Fibroblast of the conjunctiva (primary cell): Measurements from ENCODE around the gene PGP.
A peak's percentile ranks its signal among the peaks of the same experiment; 100 is the strongest.

Experiments used
- DNase-seq: peaks from one replicate; pipeline ENCODE4 v3.0.0-alpha.2; 2010; ENCODE audit warnings: low read depth

The PGP gene

DNA sequence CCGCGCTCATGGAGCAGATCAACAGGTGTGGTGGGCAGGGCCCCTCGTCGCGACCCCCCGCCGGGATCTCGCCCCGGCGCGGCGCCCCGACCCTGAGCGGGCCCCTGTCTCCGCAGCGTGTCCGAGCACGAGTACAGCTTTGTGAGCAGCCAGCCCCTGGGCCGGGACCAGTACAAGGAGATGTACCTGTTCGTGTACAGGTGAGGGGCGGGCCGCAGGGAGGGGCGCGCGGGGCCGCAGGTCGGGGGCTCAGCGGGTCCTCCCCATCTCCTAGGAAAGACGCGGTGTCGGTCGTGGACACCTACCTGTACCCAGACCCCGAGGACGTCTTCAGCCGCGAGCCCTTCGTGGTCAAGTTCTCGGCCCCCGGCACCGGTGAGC, 22.5 kb upstream of the PGP start:
- DNase-seq: no peak

- DNase-seq: no peak
Observed at GRCh38 chr16:2236337-2237101, 21.9 kb upstream of the PGP start, which contains the start of gene DNASE1L2. Gene DNASE1L2, plus strand, starts transcription at chr16:2236444. Its CDS starts 373 bp downstream, at chr16:2236817.

DNA sequence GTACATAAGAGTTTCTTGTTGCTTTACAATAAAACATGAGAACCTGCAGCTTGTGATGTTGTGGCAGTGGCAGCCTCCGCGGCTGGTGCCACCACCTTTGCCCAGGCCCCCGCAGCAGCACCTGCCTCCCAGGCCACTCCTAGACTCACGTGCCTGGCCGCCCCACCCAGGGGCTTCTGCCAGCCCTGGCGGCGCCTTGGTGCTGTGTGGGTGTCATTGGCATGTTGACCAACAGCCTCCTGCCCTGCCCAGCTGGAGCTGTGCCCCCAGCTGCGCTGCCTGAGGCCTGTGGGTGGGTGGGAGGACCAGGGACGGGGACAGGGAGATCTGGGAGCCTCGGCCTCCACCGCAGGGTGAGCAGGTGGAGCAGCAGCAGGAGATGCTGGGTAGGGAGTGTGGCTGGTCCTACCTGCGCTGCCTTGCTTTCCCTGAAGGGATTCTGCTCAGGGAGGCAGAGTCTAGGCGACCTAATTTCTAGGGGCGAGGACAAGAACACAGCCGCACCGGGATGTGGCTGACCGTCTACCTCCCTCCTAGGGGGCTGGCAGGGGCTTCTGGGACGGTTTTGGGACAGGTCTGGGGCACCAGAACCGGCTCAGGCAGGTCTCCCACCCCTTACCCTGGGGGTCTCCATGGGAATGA, 21.2 kb upstream of the PGP start:
- no peak for DNase-seq

GRCh38 chr16:2235234-2235651, 20.6 kb upstream of the PGP start:
- DNase-seq: no peak

GRCh38 chr16:2234813-2235170, 20.2 kb upstream of the PGP start:
- DNase-seq: no peak

DNA sequence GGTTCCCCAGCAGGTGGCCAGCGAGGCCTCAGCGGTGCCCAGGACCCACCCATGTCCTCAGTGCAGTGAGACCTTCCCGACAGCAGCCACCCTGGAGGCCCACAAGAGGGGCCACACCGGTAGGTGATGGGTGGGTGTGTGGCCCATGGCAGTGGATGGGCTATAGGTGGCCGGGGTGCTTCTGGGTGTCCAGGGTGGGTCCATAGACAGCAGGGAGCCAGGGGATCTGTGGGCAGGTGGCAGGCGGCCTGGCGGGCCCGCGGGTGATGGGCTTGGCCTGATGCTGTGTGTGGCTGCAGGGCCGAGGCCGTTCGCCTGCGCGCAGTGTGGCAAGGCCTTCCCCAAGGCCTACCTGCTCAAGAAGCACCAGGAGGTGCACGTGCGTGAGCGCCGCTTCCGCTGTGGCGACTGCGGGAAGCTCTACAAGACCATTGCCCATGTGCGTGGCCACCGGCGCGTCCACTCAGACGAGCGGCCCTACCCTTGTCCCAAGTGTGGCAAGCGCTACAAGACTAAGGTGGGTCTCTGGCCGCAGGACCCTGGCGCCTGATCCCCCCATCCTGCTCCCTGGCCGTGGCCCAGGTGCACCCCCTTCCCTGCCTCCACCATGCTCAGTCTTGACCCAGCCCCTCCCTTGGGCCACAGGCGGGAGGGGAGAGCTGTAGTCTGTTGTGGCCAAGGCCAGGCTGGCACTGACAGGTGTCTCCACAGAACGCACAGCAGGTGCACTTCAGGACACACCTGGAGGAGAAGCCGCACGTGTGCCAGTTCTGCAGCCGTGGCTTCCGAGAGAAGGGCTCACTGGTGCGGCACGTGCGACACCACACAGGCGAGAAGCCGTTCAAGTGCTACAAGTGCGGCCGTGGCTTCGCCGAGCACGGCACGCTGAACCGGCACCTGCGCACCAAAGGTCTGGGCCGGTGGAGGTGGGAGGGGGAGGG, 19.5 kb upstream of the PGP start:
- DNase-seq: no peak

DNA sequence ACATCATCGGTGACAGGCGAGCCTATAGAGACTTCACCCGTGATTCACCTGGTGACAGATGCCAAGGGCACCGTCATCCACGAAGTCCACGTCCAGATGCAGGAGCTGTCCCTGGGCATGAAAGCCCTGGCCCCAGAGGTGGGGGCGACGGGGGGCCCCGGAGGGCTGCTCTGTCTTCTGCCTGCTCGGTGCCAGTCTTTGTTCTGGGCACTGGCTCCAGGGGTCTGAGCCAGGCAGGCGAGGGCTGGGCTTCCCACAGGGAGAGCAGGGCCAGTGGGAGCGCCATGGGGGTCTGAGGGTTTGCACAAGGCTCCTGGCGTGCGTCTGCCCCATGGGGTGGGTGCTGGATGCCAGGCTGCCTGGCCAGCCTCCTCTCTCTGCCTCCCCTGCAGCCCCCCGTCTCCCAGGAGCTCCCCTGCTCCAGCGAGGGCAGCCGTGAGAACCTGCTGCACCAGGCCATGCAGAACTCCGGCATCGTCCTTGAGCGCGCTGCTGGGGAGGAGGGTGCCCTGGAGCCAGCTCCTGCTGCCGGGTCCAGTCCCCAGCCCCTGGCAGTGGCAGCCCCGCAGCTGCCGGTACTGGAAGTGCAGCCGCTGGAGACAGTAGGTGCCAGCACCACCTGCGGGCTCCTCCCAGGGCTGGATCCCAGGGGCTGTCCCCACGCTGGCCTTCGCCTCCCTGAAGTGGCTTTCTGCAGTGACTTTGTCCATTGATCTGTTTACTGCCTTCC, 18.6 kb upstream of the PGP start:
- DNase-seq: no peak

DNA sequence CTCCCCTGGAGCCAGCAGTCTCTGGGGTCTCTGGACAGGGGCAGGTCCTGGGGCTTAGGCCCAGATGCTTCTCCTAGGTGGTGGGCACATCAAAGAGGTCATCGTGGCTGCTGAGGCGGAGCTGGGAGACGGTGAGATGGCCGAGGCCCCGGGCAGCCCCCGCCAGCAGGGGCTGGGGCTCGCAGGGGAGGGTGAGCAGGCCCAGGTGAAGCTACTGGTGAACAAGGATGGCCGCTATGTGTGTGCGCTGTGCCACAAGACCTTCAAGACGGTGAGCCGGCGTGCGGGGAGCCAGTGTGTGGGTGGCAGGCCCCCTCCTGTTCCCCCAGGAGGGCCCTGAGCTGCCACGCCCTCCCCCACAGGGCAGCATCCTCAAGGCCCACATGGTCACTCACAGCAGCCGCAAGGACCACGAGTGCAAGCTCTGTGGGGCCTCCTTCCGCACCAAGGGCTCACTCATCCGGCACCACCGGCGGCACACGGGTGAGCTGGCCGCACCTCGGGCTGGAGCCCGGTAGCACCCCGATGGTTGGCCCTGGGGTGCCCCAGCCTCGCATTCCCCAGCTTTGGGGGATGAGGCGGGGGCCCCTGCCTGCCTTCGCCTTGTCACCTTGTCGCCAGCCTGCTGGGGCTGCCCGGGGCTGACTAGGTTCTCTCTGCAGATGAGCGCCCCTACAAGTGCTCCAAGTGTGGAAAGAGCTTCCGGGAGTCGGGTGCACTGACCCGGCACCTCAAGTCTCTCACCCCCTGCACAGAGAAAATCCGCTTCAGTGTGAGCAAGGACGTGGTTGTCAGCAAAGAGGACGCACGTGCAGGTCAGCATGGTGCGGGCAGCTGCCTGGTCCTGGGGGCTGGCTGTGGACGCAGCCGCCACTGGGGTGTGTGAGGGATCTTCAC, 17.7 kb upstream of the PGP start:
- no peak for DNase-seq

GRCh38 chr16:2231016-2231931, 16.6 kb upstream of the PGP start:
- no peak for DNase-seq

- DNase-seq: no peak
Observed at GRCh38 chr16:2230376-2230775, 15.7 kb upstream of the PGP start.

DNA sequence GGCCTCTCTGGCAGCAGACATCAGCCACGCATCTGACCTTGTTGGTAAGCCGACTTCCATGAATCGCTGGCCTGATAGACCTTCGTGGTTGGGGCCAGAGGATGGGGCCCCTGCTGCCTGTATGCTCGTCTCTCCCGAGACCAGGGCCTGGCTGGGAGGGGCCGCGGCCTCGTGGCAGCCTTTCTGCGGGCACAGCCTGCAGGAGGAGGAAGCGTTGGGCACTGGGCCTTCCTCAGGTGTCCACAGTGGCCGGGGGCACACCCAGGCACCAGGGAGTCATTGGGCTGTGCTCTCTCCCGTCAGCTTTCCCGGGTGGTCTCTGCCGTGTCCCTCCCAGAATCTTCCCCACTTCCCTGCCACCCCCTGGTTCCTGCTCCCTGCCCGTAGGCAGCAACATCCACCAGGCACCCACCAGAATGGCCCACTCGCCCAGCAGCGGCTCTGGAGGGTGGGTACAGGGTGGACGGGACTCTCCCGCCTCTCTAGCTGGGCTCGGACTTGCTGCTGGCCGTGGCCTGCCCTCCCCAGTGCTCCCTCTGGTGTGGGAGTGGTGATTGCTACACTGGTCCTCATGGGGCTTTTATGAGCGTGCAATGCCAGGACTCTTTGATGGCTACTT, 15.1 kb upstream of the PGP start:
- DNase-seq: no peak

DNA sequence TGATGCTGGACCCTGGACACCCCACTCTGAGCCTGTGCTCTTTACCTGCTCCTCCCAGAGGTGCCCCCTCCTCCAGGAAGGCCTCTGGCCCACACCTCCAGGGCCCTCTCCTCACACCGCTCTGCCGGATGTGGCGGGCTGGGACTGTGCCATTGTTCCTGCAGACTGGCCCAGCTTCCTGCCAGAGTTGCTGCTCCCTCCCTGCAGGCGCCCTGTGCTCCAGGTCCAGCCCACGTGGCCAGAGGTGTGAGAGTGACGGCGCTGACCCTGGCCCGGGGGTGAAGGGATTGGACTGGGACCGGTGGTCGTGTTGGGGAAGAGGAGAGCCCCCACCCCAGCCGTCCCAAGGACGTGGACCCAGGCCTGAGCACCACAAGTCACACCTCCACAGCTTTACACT, 14.5 kb upstream of the PGP start:
- no peak for DNase-seq

- no peak for DNase-seq
Observed at GRCh38 chr16:2228161-2228824, 13.7 kb upstream of the PGP start.

DNA sequence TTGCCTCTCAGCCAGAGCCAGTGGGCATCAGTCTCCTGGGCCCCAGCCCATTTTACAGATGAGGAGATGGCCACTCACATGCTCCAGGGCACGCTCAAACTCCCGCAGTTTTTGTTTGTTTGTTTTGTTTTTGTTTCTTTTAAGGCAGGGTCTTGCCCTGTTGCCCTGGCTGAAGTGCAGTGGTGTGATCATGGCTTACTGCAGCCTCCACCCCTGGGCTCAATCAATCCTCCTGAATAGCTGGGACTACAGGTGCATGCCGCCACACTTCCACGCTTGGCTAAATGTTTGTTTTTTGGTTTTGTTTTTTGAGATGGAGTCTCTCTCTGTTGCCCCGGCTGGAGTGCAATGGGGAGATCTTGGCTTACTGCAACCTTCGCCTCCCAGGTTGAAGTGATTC, 12.3 kb upstream of the PGP start:
- no peak for DNase-seq

- no peak for DNase-seq
Observed at GRCh38 chr16:2226245-2226793, 11.7 kb upstream of the PGP start.

DNA sequence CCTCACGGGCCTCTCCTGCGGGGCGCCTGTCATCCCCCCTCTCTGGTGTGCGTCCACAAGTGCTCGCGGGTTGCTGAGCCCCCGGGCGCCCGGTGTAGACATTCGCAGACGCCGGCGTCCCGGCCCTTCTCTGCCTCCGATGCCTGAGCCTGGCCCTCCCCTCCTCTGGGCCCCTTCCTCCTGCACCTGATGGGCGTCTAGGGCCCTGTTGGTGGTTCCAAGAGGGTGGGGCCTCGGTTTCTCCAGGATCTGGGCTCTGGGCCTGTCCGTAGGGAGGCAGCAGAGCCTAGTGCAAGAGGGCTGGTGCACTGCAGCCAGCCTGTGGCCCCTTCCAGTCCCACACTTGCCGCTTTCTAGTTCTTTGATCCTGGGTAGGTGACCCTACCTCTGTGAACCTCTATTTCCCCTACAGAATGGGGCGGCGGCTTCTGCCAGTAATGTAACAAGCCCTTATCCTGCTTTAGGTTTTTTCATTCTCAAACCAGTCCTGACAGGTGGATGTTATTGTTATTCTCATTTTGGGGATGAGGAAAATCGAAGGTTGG, 9.4 kb upstream of the PGP start:
- DNase-seq: peak; percentile 31

- DNase-seq: peak; percentile 99
Observed at GRCh38 chr16:2223221-2223941, 8.7 kb upstream of the PGP start, which contains the start of gene E4F1. Gene E4F1, plus strand, starts transcription at chr16:2223591. Its CDS starts 23 bp downstream, at chr16:2223614.
